Subcutaneous abdominal adipose tissue (tissue), 5 donors: ENCODE data around the gene FLNB.

ENCODE experiments used
- H3K27ac ChIP-seq: one replicate; pipeline ENCODE4 v1.7.0; 2013; ENCODE audit warnings: low read depth, mild to moderate bottlenecking, inconsistent platforms, low read length, moderate library complexity
- H3K27me3 ChIP-seq, 5 donors: one replicate each; pipeline ENCODE4 v1.7.0; 2013; ENCODE audit warnings: low read length in 5 of 5, inconsistent platforms in 1 of 5; ENCODE audit not compliant: control insufficient read depth in 5 of 5, insufficient read depth in 4 of 5
- H3K36me3 ChIP-seq, 5 donors: one replicate each; pipeline ENCODE4 v1.7.0; 2013; ENCODE audit warnings: low read length in 5 of 5; ENCODE audit not compliant: control insufficient read depth in 5 of 5, insufficient read depth in 5 of 5
- H3K4me1 ChIP-seq, 5 donors: one replicate each; pipeline ENCODE4 v1.7.0; 2013; ENCODE audit warnings: low read length in 5 of 5, mild to moderate bottlenecking in 3 of 5, moderate library complexity in 1 of 5; ENCODE audit not compliant: control insufficient read depth in 5 of 5, insufficient read depth in 5 of 5
- H3K4me3 ChIP-seq, 5 donors: one replicate each; pipeline ENCODE4 v1.7.0; 2013; ENCODE audit warnings: low read length in 5 of 5, low read depth in 1 of 5
- H3K9ac ChIP-seq, 5 donors: one replicate each; pipeline ENCODE4 v1.7.0; 2013; ENCODE audit warnings: low read length in 5 of 5, mild to moderate bottlenecking in 4 of 5, moderate library complexity in 3 of 5
- H3K9me3 ChIP-seq, 5 donors: one replicate each; pipeline ENCODE4 v1.7.0; 2013; ENCODE audit warnings: low read length in 5 of 5; ENCODE audit not compliant: control insufficient read depth in 5 of 5
- donor health status: healthy.
- donor health status: healthy.
- donor health status: healthy.
- donor health status: healthy.
- donor health status: healthy.

The FLNB gene

GRCh38 chr3:58153371-58153770, 145.1 kb downstream of the FLNB start:
- Histone ChIP-seq H3K9ac (no peak overlapping the region), H3K27me3 (no peaks in the 10 kb centered on the region), H3K9me3 (no peaks in the 10 kb centered on the region), H3K4me3 (no peak overlapping the region), H3K27ac (no peak overlapping the region), H3K4me1 (no peaks in the 10 kb centered on the region), H3K36me3 (peaks cover 0 to 86% (median 76%) of the 10 kb centered on the region in 5 donors)

DNA sequence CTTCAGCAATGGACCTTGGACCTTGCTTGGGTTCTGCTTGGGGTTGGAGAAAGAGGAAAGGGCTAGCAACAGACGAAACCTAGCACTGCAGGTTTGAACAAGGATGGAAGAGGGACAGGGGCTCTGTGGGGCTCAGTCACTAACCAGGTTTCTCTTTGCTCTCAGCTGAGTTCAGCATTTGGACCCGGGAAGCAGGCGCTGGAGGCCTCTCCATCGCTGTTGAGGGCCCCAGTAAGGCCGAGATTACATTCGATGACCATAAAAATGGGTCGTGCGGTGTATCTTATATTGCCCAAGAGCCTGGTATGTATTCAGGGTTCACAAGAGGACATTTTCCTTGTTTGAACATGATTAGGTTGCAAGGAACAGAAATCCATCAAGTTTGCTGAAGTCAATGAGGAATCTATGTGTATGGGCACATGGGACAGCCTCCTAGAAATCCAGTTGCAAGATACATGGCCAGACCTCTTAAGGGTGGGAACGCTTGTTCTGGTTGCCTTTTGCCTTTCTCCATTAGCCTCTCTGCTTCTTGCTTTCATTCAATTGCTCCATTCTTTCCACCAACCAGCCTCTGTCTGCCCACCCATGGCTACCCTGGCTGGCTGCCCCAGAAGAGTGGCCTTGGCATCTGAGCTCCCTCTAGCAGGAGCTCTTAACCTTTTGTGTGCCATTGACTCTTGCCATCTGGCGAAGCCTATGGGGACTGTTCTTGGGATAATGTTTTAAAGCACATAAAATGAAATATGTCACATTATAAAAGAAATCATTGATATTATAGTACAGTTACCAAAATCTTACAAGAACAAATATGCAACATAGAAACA, 146.6 kb downstream of the FLNB start:
- Histone ChIP-seq H3K9me3 (no peaks in the 10 kb centered on the region), H3K9ac (no peak overlapping the region), H3K36me3 (peaks cover 0 to 84% (median 72%) of the 10 kb centered on the region in 5 donors), H3K27ac (no peak overlapping the region), H3K4me3 (no peak overlapping the region), H3K27me3 (no peaks in the 10 kb centered on the region), H3K4me1 (no peaks in the 10 kb centered on the region)

DNA sequence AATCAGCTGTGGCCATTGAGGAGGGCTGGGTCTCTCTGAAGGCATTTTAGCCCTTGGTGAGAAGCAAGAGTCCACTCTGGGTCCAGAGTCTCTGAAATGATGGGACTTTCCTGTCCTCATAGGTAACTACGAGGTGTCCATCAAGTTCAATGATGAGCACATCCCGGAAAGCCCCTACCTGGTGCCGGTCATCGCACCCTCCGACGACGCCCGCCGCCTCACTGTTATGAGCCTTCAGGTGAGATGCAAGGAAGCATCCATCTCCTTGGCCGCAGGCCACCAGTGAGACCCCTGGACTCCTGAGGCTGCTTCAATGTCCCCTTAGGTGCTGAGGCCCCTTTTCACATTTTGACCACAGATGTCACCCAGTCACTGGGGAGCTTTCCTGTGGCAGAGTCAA, 147.6 kb downstream of the FLNB start:
- Histone ChIP-seq H3K27me3 (no peaks in the 10 kb centered on the region), H3K36me3 (peaks cover 0 to 81% (median 69%) of the 10 kb centered on the region in 5 donors), H3K27ac (no peak overlapping the region), H3K9ac (no peak overlapping the region), H3K4me1 (no peaks in the 10 kb centered on the region), H3K9me3 (no peaks in the 10 kb centered on the region), H3K4me3 (no peak overlapping the region)

- Histone ChIP-seq H3K36me3 (peaks cover 0 to 74% (median 56%) of the 10 kb centered on the region in 5 donors), H3K27ac (no peak overlapping the region), H3K9me3 (peaks cover 0 to 5% (median 0%) of the 10 kb centered on the region in 5 donors), H3K27me3 (no peaks in the 10 kb centered on the region), H3K4me3 (no peak overlapping the region), H3K4me1 (peaks cover 3 to 12% (median 8%) of the 10 kb centered on the region in 5 donors), H3K9ac (no peak overlapping the region)
Measured at GRCh38 chr3:58157700-58158099, 149.5 kb downstream of the FLNB start.

DNA sequence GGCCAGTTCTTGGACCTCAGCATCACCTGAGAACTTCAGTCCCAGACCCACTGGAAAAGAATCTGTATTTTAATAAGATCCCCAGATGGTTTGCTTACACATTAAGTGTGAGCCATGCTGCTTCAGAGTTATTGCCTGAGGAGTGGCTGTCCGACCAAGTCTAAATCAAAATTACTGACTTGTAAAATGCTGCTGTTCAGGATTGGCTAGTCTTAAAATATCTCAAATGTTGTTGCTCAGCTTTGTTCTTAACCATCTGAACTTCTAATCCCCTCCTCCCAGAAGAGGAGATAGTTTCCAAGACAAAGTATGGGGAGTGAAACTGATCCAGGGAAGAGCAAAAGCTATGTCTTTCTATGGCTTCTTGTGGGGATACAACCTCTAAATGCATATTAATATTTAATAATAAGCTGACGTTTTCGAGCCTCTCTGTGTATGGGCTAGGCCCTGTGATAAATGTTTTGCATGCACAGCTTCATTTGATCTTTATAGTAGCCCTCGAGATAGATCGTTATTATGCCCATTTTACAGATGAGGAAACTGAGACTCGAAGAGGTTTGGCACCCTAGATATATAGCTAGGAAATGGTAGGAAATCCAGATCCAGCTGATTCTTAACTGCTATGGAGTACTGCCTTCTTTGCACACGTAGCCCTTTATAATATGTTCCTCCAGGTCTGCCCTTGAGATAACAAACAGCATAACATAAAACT, 150.4 kb downstream of the FLNB start:
- Histone ChIP-seq H3K9ac (no peak overlapping the region), H3K4me3 (no peak overlapping the region), H3K27ac (no peak overlapping the region), H3K27me3 (no peaks in the 10 kb centered on the region), H3K4me1 (peaks cover 3 to 12% (median 8%) of the 10 kb centered on the region in 5 donors), H3K36me3 (peaks cover 0 to 74% (median 55%) of the 10 kb centered on the region in 5 donors), H3K9me3 (peaks cover 0 to 5% (median 0%) of the 10 kb centered on the region in 5 donors)

DNA sequence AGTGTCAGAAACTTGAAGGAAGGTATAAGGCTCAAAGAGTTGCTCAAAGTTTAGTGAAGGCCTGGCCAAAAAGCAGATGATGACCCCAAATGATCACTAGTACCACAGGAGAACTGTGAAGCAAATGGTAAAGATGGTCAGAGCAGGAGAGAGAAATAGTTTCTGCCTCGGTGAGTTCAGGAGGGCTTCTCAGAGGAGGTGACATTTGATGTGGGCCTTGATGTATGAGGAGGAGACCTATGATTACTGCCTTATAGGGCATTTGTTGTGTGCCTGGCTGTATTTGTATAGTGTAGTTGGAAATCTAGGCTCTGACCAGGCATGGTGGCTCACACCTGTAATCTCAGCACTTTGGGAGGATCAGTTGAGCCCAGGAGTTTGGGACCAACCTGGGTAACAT, 152.2 kb downstream of the FLNB start:
- Histone ChIP-seq H3K9ac (no peak overlapping the region), H3K27me3 (no peaks in the 10 kb centered on the region), H3K36me3 (peaks cover 0 to 76% (median 61%) of the 10 kb centered on the region in 5 donors)

GRCh38 chr3:58161435-58162398, 153.5 kb downstream of the FLNB start:
- Histone ChIP-seq H3K36me3 (peaks cover 0 to 67% (median 53%) of the 10 kb centered on the region in 5 donors), H3K27ac (no peak overlapping the region), H3K9ac (no peak overlapping the region), H3K27me3 (no peaks in the 10 kb centered on the region), H3K9me3 (peaks cover 0 to 5% (median 0%) of the 10 kb centered on the region in 5 donors), H3K4me1 (peaks cover 3 to 12% (median 8%) of the 10 kb centered on the region in 5 donors), H3K4me3 (no peak overlapping the region)

More for the DNA sequence above, 152.2 kb downstream of the FLNB start:
- H3K4me1 ChIP-seq = peaks cover 3 to 12% (median 8%) of the 10 kb centered on the region in 5 donors
- H3K9me3 ChIP-seq = peaks cover 0 to 5% (median 0%) of the 10 kb centered on the region in 5 donors
- no peak overlapping the region for H3K27ac ChIP-seq
- no peak overlapping the region for H3K4me3 ChIP-seq

DNA sequence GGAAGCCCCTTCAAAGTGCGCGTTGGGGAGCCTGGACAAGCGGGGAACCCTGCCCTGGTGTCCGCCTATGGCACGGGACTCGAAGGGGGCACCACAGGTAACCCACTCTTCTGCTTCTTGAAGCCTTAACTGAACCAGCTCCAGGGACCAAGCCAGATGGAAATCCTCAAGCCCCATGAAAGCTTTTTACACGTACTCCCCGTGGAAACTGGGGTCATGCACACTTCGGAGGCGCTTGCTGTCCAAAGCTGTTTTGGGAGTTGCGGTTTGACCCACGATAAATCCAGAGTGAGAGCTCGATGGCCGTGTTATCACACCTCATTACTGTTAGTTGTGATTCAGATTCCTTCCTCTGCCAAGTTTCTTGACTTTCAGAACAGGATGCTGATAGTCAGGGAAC, 155.0 kb downstream of the FLNB start:
- H3K9ac ChIP-seq = no peak overlapping the region
- no peak overlapping the region for H3K27ac ChIP-seq
- peaks cover 3 to 12% (median 8%) of the 10 kb centered on the region in 5 donors for H3K4me1 ChIP-seq
- no peaks in the 10 kb centered on the region for H3K27me3 ChIP-seq
- peaks cover 0 to 5% (median 0%) of the 10 kb centered on the region in 5 donors for H3K9me3 ChIP-seq
- H3K36me3 ChIP-seq = peaks cover 0 to 61% (median 48%) of the 10 kb centered on the region in 5 donors
- H3K4me3 ChIP-seq = no peak overlapping the region

- H3K4me3 ChIP-seq = no peak overlapping the region
- peaks cover 0 to 63% (median 48%) of the 10 kb centered on the region in 5 donors for H3K36me3 ChIP-seq
- no peak overlapping the region for H3K27ac ChIP-seq
- H3K27me3 ChIP-seq = no peaks in the 10 kb centered on the region
- no peak overlapping the region for H3K9ac ChIP-seq
- peaks cover 3 to 12% (median 8%) of the 10 kb centered on the region in 5 donors for H3K4me1 ChIP-seq
- peaks cover 0 to 5% (median 0%) of the 10 kb centered on the region in 5 donors for H3K9me3 ChIP-seq
Measured at GRCh38 chr3:58164199-58164879, 156.1 kb downstream of the FLNB start.
